KG1 (cell line): ENCODE results near the gene FANCG.

Source experiments
- DNase-seq: peaks from one replicate; lab custom pipeline; 2025; lab: John Stamatoyannopoulos, UW

FANCG gene

GRCh38 chr9:35060548-35061207, 19.1 kb downstream of the FANCG start:
- no peak for DNase-seq

GRCh38 chr9:35059438-35059837, 20.3 kb downstream of the FANCG start:
- DNase-seq, result no peak

GRCh38 chr9:35057271-35057620, 22.5 kb downstream of the FANCG start:
- DNase-seq, result no peak

GRCh38 chr9:35056571-35057270, 23.0 kb downstream of the FANCG start:
- no peak for DNase-seq

- DNase-seq, result no peak
Measured at GRCh38 chr9:35054871-35055644, 24.7 kb downstream of the FANCG start.

DNA sequence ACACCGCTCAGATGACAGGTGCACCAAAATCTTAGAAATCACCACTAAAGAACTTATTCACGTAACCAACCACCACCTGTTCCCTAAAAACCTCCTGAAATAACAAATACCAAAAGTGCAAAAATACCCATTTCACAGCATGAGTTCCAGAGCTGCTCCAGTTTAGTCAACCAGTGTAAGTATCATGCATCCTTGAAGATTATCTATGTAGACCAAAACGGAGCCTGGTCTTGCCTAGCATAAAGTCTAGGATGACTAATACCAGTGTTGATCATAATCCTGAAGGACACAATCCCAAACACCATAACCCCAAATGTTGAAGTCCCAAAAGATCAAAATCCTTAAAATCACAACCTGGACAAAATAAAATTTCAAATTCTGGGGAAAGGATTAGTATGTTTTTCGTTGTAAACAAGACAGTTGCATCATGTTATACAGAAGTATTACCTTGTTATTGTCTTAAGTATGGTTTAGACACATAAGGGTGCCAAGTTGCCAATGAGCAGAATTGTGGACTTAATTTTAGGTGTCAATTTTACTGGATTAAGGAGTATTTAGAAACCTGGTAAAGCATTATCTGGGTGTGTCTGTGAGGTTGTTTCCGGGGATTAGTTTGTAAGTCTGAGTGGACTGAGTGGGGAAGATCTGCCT, 25.4 kb downstream of the FANCG start:
- DNase-seq, result no peak

- peak; percentile 8 for DNase-seq
Measured at GRCh38 chr9:35051069-35051967, 28.4 kb downstream of the FANCG start.

GRCh38 chr9:35048511-35048910, 31.2 kb downstream of the FANCG start:
- no peak for DNase-seq

DNA sequence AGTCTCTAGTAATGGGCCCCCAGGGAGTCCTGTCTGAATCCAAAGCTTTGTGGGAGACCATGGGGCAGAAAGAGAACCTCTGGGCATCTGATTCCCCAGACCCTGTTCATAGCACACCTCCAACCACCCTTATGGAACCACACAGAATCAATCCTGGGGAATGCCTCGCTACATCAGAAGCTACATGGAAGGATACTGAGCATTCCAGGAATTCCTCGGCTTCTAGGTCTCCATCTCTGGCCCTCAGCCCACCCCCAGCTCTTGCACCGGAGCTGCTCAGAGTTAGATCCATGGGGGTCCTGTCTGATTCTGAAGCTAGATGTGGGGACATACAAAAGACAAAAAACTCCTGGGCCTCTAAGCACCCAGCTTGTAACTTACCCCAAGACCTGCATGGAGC, 35.7 kb downstream of the FANCG start:
- no peak for DNase-seq

GRCh38 chr9:35042891-35043545, 36.7 kb downstream of the FANCG start:
- DNase-seq, result no peak

DNA sequence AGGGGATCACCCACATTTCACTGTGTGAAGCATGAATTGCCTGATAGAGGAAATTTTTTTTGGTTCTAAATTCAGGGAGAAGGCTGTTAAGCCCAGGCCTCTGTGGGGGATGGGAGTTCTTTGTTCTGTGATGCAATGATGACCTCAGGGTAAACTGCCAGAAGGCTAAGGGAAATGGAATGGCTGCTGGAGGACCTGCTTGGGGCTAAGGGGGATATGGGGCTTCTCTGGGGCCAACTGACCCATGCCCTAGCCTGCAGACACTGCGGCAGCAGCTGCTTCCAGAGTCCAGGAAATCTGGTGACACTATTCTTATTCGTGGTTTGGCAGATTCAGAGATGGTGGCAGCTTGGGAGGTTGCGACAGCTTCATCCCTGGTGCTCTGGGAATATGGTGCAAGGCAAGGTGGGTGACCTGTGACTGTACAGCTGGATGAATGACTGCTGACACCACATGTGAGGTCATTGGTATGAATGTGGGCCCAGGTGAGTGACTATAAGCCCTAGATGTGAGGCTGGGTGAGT, 37.6 kb downstream of the FANCG start:
- no peak for DNase-seq

- no peak for DNase-seq
Measured at GRCh38 chr9:35035851-35036701, 43.7 kb downstream of the FANCG start.

- no peak for DNase-seq
Measured at GRCh38 chr9:35033101-35033500, 46.6 kb downstream of the FANCG start.

- DNase-seq, result no peak
Measured at GRCh38 chr9:35029852-35030251, 49.9 kb downstream of the FANCG start.

DNA sequence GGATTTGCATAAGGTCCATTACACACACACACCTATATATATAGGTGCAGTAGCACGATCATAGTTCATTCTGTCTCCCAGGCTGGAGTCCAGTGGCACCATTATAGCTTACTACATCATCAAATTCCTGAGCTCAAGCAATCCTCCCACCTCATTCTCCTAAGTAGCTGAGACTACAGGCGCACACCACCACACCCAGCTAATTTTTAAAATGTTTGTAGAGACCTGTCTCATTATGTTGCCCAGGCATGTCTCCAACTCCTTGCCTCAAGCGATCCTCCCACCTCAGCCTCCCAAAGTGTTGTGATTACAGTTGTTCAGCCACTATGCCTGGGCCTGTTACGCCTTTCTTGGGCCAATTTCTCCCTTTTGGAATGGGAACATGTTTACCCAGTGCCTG, 50.5 kb downstream of the FANCG start:
- no peak for DNase-seq

GRCh38 chr9:35028341-35028740, 51.4 kb downstream of the FANCG start:
- DNase-seq, result no peak

DNA sequence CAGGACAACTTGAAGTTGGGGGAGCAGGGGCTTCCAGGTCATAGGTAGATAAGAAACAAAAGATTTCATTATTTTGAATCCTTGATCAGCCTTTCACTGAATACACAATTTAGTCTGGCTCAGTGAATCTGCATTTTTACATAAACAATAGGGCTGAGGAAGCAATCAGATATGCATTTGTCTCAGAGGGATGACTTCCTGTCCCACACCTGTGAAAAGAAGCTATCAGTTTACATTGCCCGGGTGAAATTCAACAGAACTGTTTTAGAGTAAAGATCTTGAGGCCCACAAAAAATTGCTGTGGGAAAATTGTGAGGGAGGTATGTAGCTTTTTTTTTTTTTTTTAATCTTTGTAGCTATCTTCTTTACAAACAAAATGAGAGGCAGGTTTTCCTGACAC, 51.9 kb downstream of the FANCG start:
- no peak for DNase-seq

DNA sequence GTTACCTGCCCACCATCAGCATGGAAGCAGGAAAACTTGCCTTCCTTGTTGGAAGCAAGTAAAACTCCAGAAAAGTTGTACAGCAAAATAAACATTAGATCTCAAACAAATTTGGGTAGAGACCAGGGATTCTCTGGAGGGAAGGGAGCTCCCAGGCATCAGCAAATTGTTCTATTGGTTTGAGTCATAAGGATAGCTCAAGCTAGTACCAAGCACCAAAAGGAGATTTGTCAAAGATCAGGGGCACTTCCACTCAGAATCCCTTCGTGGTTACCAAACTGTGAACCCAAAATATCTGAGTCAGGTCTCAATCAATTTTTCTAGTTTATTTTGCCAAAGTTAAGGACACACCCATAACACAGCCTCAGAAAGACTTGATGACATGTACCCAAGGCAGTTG, 52.4 kb downstream of the FANCG start:
- no peak for DNase-seq

DNA sequence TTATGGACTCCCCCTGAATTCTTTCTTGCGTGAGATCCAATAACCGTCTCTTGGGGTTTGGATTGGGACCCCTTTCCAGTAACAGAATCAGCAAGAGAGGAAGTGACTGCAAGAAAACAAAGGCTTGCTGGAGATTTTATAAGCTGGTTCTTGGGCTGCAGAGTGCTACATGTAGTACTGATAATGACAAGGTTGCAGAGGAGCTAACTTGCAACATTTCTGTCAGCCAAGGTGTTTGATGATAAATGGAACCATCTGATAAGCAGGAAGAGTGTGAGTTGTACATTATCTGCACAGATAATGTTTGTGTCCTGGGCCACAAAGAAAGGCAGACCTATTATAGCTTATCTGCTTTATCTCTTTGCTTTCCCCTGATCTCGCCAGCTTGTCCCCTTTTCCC, 53.1 kb downstream of the FANCG start:
- no peak for DNase-seq
